Measurements from ENCODE around the gene SETDB2. TPM values are rescaled to one million over a fixed set of nuclear protein-coding genes. Genes with fewer than 3 reads are reported as not detected.

SETDB2 gene
- polyA plus RNA-seq, 3 donors = 4.8 to 6.8 (median 6.4) TPM

DNA sequence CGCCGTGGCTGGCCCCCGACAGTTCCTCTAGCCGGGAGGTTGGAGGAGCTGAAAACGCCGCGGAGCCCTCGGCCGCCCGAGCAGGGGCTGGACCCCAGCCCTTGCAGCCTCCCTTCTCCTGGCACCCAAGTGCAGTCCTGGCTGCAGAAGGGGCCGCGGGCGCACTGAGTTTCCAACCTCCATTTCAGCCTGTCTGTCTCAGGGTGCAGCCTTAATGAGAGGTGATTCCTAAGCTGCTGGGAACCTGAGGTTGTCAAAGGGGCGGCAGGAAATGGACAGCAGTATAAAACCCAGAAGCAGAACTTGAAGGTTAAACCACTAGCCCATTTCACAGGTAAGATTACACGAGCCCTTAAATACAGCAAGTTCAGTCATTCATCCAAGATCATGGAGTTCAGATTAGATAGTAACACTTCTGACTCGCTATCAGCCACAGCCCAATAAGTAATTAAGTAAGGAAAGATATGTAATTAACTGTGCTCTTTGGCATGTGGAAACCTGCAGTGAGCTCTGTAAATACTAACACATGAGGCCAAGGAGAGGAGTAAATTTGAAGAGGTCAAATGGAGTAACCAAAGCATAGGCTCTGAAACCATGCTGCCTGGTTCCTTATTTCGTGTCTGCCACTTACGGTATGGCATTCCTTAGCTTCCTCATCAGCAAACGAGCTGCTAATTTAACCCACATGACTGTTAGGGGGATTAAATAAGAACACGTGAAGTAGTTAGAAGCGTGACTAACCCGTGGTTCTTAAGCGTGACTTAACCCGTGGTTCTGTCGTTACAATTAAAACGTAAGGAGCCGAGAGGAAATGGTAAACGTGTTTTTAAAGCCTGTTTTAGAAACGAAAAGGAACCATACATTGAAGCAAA lies 686 bp downstream of the SETDB2 start:
- intact Hi-C loops (cut with micrococcal nuclease) = loop anchor here in 1 of 2 donors (5.0 to 10.0 kb wide), 3 partner anchors 53 to 1440 kb away; partner anchors contain the start of genes CDADC1, PHF11 and SUCLA2
- Histone ChIP-seq H3K4me1 (ENCODE audit: control insufficient read depth in 1 of 2, insufficient read depth in 2 of 2, low read length in 2 of 2) (peaks cover 27 to 48% of the 10 kb centered on the region in 2 donors), H3K79me2 (ENCODE audit: insufficient read depth, low read length) (peaks cover 46% of the 10 kb centered on the region), H3K4me2 (replicated peaks; ENCODE audit: extremely low read depth, low read length, poor library complexity, severe bottlenecking) (peak overlapping the region; percentile 87), H2AFZ (ENCODE audit: insufficient read depth, low read depth, low read length, poor library complexity, severe bottlenecking) (peak overlapping the region; percentile 92), H3K9ac (ENCODE audit: insufficient read depth, low read length, poor library complexity, severe bottlenecking) (peak overlapping the region; percentile 93), H3K4me3 (replicated peaks in 1 of 3; ENCODE audit: low read depth in 2 of 3, low read length in 3 of 3) (peak overlapping the region; percentile 71 to 99 (median 83)), H3K36me3 (replicated peaks in 1 of 2; ENCODE audit: control insufficient read depth in 1 of 2, insufficient read depth in 2 of 2, low read length in 2 of 2) (no peaks in the 10 kb centered on the region), H3K27me3 (ENCODE audit: control insufficient read depth in 2 of 2, insufficient read depth in 2 of 2, low read length in 2 of 2) (no peaks in the 10 kb centered on the region), H3K9me3 (replicated peaks in 1 of 2; ENCODE audit: control insufficient read depth in 1 of 2, insufficient read depth in 1 of 2, low read length in 2 of 2) (no peaks in the 10 kb centered on the region), H3K27ac (ENCODE audit: low read depth in 1 of 2, low read length in 2 of 2) (peak overlapping the region; percentile 98 to 100), H4K20me1 (ENCODE audit: insufficient read depth, low read length) (no peaks in the 10 kb centered on the region)
- Mint-ChIP-seq H3K27me3 (ENCODE audit: low read depth in 3 of 3) (peaks cover 0 to 1% (median 0%) of the 10 kb centered on the region in 3 donors), H3K4me1 (peaks cover 42% of the 10 kb centered on the region), H3K4me3 (peak overlapping the region; percentile 92 to 97), H3K27ac (peak overlapping the region; percentile 97 to 100 (median 98)), H3K9me3 (peaks cover 0 to 4% (median 0%) of the 10 kb centered on the region in 7 donors), H3K36me3 (peaks cover 3 to 8% of the 10 kb centered on the region in 2 donors)
- peak; percentile 92 to 97 (median 97) for DNase-seq
- WGBS (ENCODE audit: insufficient coverage) = under 1% methylated on average over 20 of the region's 29 CpGs
- TF ChIP-seq, protein P1, sequence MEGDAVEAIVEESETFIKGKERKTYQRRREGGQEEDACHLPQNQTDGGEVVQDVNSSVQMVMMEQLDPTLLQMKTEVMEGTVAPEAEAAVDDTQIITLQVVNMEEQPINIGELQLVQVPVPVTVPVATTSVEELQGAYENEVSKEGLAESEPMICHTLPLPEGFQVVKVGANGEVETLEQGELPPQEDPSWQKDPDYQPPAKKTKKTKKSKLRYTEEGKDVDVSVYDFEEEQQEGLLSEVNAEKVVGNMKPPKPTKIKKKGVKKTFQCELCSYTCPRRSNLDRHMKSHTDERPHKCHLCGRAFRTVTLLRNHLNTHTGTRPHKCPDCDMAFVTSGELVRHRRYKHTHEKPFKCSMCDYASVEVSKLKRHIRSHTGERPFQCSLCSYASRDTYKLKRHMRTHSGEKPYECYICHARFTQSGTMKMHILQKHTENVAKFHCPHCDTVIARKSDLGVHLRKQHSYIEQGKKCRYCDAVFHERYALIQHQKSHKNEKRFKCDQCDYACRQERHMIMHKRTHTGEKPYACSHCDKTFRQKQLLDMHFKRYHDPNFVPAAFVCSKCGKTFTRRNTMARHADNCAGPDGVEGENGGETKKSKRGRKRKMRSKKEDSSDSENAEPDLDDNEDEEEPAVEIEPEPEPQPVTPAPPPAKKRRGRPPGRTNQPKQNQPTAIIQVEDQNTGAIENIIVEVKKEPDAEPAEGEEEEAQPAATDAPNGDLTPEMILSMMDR (IDR thresholded peaks at IDR 0.05) = no peak

DNA sequence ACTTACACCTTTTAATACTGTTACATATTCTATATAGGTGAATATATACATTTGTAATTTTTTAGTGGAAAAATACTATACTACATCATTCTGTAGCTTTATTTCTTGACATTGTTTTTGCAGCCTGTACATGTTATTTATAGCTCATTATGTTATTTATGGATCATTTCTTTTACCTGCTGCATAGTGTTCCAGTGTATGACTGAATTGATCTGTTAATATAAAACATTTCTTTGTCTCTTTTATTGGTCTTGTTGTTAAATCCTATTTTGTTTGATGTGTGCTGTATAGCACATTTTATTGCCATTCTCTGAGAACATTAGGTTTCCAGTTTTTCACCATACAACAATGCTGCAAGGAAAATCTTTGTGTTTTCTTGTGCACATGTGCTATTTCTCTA lies 2.4 kb downstream of the SETDB2 start:
- peak overlapping the region in 1 of 2 donors; percentile 7 for H3K27ac ChIP-seq (ENCODE audit: low read depth in 1 of 2, low read length in 2 of 2)

More for the DNA sequence above, 2.4 kb downstream of the SETDB2 start:
- Histone ChIP-seq H3K9ac (ENCODE audit: insufficient read depth, low read length, poor library complexity, severe bottlenecking) (no peak overlapping the region), H3K36me3 (replicated peaks in 1 of 2; ENCODE audit: control insufficient read depth in 1 of 2, insufficient read depth in 2 of 2, low read length in 2 of 2) (no peaks in the 10 kb centered on the region), H2AFZ (ENCODE audit: insufficient read depth, low read depth, low read length, poor library complexity, severe bottlenecking) (no peak overlapping the region), H4K20me1 (ENCODE audit: insufficient read depth, low read length) (no peaks in the 10 kb centered on the region), H3K4me3 (replicated peaks in 1 of 3; ENCODE audit: low read depth in 2 of 3, low read length in 3 of 3) (no peak overlapping the region), H3K79me2 (ENCODE audit: insufficient read depth, low read length) (peaks cover 54% of the 10 kb centered on the region), H3K9me3 (replicated peaks in 1 of 2; ENCODE audit: control insufficient read depth in 1 of 2, insufficient read depth in 1 of 2, low read length in 2 of 2) (no peaks in the 10 kb centered on the region), H3K27me3 (ENCODE audit: control insufficient read depth in 2 of 2, insufficient read depth in 2 of 2, low read length in 2 of 2) (no peaks in the 10 kb centered on the region), H3K4me1 (ENCODE audit: control insufficient read depth in 1 of 2, insufficient read depth in 2 of 2, low read length in 2 of 2) (peaks cover 27 to 48% of the 10 kb centered on the region in 2 donors), H3K4me2 (replicated peaks; ENCODE audit: extremely low read depth, low read length, poor library complexity, severe bottlenecking) (no peak overlapping the region)
- Mint-ChIP-seq H3K9me3 (peaks cover 0 to 4% (median 0%) of the 10 kb centered on the region in 7 donors), H3K4me3 (no peak overlapping the region), H3K4me1 (peaks cover 48% of the 10 kb centered on the region), H3K27ac (peak overlapping the region in 4 of 7 donors; percentile 37 to 86 (median 68)), H3K36me3 (peaks cover 3 to 8% of the 10 kb centered on the region in 2 donors), H3K27me3 (ENCODE audit: low read depth in 3 of 3) (peaks cover 0 to 1% (median 0%) of the 10 kb centered on the region in 3 donors)
- no peak for DNase-seq
- intact Hi-C loops (cut with micrococcal nuclease) = loop anchor here in 1 of 2 donors (5.0 to 10.0 kb wide), 3 partner anchors 51 to 1442 kb away; partner anchors contain the start of genes CDADC1, PHF11 and SUCLA2
- TF ChIP-seq, protein P1 (IDR thresholded peaks at IDR 0.05) = no peak

Measured in CD14-positive monocyte (primary cell).